Measurements from ENCODE around the gene ARHGAP25. TPM values are rescaled to one million over a fixed set of nuclear protein-coding genes. Genes with fewer than 3 reads are reported as not detected.

ARHGAP25 gene
- total and polyA plus RNA-seq, 4 donors: 3.5 to 7.0 (median 5.3) TPM

DNA sequence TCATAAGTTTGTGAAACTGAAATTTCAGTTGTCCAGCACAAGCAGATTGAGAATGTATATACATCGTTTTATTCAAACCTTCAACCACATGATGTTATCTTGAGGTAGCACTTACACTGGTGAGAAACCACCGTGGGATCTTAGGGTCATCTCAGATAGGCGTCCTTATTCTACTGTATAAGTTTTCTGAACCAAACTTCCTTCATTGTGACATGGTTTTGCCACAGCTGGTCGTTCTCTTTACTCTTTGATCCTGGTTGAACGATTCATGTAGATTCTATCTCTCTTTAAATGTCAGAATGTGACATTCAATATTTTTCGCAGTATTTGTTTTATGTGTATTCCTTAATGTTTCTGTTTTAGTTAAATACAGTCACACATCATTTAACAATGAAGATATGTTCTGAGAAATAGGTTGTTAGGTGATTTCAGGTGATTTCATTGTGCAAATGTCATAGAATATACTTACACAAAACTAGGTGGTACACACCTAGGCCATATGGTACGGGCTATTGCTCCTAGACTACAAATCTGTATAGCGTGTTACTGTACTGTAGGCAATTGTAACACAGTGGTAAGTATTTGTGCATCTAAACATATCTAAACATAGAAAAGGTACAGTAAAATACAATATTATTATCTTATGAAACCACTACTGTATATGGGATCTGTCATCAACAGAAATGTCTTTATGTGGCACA, 17.9 kb upstream of the ARHGAP25 start:
- Histone ChIP-seq H3K4me1 (ENCODE audit: control insufficient read depth in 4 of 4, insufficient read depth in 4 of 4, low read length in 3 of 4) (peaks cover 0 to 3% (median 1%) of the 10 kb centered on the region in 4 donors), H3K27ac (ENCODE audit: low read depth in 1 of 2, low read length in 2 of 2) (no peak overlapping the region), H3K9ac (ENCODE audit: low read depth in 1 of 2, low read length in 2 of 2) (no peak overlapping the region), H3K36me3 (ENCODE audit: control insufficient read depth in 4 of 4, insufficient read depth in 3 of 4, low read depth in 1 of 4, low read length in 3 of 4) (no peaks in the 10 kb centered on the region), H3K4me3 (ENCODE audit: low read depth in 1 of 3, low read length in 3 of 3) (no peak overlapping the region), H3K9me3 (ENCODE audit: control insufficient read depth in 4 of 4, low read length in 3 of 4) (no peaks in the 10 kb centered on the region), H3K27me3 (ENCODE audit: control insufficient read depth in 4 of 4, insufficient read depth in 4 of 4, low read length in 3 of 4) (peaks cover 0 to 4% (median 0%) of the 10 kb centered on the region in 4 donors)
- DNase-seq (ENCODE audit: low spot score): no peak
- WGBS: 81% methylated on average over 8 of the region's 8 CpGs
- TF ChIP-seq, protein P1, sequence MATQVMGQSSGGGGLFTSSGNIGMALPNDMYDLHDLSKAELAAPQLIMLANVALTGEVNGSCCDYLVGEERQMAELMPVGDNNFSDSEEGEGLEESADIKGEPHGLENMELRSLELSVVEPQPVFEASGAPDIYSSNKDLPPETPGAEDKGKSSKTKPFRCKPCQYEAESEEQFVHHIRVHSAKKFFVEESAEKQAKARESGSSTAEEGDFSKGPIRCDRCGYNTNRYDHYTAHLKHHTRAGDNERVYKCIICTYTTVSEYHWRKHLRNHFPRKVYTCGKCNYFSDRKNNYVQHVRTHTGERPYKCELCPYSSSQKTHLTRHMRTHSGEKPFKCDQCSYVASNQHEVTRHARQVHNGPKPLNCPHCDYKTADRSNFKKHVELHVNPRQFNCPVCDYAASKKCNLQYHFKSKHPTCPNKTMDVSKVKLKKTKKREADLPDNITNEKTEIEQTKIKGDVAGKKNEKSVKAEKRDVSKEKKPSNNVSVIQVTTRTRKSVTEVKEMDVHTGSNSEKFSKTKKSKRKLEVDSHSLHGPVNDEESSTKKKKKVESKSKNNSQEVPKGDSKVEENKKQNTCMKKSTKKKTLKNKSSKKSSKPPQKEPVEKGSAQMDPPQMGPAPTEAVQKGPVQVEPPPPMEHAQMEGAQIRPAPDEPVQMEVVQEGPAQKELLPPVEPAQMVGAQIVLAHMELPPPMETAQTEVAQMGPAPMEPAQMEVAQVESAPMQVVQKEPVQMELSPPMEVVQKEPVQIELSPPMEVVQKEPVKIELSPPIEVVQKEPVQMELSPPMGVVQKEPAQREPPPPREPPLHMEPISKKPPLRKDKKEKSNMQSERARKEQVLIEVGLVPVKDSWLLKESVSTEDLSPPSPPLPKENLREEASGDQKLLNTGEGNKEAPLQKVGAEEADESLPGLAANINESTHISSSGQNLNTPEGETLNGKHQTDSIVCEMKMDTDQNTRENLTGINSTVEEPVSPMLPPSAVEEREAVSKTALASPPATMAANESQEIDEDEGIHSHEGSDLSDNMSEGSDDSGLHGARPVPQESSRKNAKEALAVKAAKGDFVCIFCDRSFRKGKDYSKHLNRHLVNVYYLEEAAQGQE (IDR thresholded peaks at IDR 0.05): no peak
- TF ChIP-seq, protein P2, sequence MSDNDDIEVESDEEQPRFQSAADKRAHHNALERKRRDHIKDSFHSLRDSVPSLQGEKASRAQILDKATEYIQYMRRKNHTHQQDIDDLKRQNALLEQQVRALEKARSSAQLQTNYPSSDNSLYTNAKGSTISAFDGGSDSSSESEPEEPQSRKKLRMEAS (IDR thresholded peaks at IDR 0.05): no peak
- TF ChIP-seq, protein P3, sequence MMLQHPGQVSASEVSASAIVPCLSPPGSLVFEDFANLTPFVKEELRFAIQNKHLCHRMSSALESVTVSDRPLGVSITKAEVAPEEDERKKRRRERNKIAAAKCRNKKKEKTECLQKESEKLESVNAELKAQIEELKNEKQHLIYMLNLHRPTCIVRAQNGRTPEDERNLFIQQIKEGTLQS (IDR thresholded peaks at IDR 0.05): no peak
- TF ChIP-seq HNF4G (IDR thresholded peaks at IDR 0.05) (no peak), FOXA2 (IDR thresholded peaks at IDR 0.05) (no peak), NR2F2 (IDR thresholded peaks at IDR 0.05) (no peak), SP1 (IDR thresholded peaks at IDR 0.05) (no peak), RAD21 (IDR thresholded peaks at IDR 0.05) (no peak), TAF1 (conservative IDR thresholded peaks at IDR 0.05) (no peak), JUND (IDR thresholded peaks at IDR 0.05) (no peak), HNF4A (conservative IDR thresholded peaks at IDR 0.05) (no peak), FOXA1 (IDR thresholded peaks at IDR 0.05) (no peak), EGR1 (IDR thresholded peaks at IDR 0.05; ENCODE audit: low read depth in 2 of 2) (no peak), YY1 (IDR thresholded peaks at IDR 0.05) (no peak), RXRA (IDR thresholded peaks at IDR 0.05) (no peak), GABPA (IDR thresholded peaks at IDR 0.05 in 1 of 2, conservative IDR thresholded peaks at IDR 0.05 in 1 of 2) (no peak)
- TF ChIP-seq, protein P4, sequence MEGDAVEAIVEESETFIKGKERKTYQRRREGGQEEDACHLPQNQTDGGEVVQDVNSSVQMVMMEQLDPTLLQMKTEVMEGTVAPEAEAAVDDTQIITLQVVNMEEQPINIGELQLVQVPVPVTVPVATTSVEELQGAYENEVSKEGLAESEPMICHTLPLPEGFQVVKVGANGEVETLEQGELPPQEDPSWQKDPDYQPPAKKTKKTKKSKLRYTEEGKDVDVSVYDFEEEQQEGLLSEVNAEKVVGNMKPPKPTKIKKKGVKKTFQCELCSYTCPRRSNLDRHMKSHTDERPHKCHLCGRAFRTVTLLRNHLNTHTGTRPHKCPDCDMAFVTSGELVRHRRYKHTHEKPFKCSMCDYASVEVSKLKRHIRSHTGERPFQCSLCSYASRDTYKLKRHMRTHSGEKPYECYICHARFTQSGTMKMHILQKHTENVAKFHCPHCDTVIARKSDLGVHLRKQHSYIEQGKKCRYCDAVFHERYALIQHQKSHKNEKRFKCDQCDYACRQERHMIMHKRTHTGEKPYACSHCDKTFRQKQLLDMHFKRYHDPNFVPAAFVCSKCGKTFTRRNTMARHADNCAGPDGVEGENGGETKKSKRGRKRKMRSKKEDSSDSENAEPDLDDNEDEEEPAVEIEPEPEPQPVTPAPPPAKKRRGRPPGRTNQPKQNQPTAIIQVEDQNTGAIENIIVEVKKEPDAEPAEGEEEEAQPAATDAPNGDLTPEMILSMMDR (IDR thresholded peaks at IDR 0.05; ENCODE audit: low read depth, low read length, missing input control): no peak
- TF ChIP-seq, protein P5, sequence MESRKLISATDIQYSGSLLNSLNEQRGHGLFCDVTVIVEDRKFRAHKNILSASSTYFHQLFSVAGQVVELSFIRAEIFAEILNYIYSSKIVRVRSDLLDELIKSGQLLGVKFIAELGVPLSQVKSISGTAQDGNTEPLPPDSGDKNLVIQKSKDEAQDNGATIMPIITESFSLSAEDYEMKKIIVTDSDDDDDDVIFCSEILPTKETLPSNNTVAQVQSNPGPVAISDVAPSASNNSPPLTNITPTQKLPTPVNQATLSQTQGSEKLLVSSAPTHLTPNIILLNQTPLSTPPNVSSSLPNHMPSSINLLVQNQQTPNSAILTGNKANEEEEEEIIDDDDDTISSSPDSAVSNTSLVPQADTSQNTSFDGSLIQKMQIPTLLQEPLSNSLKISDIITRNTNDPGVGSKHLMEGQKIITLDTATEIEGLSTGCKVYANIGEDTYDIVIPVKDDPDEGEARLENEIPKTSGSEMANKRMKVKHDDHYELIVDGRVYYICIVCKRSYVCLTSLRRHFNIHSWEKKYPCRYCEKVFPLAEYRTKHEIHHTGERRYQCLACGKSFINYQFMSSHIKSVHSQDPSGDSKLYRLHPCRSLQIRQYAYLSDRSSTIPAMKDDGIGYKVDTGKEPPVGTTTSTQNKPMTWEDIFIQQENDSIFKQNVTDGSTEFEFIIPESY (IDR thresholded peaks at IDR 0.05): no peak
